GM19023 (cell line): ENCODE measurements around the gene NEK2.
"Not testable (repeated sequence)": the region's sequence is repeated elsewhere in the genome, so short reads cannot be mapped to it uniquely, and the experiment has no call there.

Experiments
- ATAC-seq: cut with Tn5 transposase; IDR thresholded peaks from one replicate; pipeline ENCODE4 v1.9.1; 2021; ENCODE audit warnings: mild to moderate bottlenecking, moderate library complexity; ENCODE audit not compliant: unreplicated experiment

NEK2 gene

DNA sequence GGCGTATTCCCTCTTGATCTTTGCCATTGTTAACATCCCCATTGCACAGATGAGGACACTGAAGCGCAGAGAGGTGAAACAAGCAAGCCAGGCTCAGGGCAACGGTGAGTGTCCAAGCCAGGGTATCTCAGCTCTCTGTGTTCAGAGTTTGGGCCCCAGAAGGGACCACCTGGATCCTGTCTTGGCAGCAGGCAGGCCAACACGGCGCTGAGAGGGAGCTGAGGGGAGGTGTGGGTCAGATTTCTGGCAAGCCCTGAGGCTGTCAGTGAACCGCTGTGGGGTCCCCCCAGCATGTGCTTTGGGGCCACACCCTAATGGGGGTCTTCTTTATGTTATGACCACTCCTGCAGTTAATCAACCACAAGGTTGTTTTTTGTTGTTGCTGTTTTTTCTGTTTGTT is 23.1 kb downstream of the NEK2 start:
- ATAC-seq, result no peak

- no peak for ATAC-seq
Measured at GRCh38 chr1:211650904-211651303, 24.5 kb downstream of the NEK2 start.

DNA sequence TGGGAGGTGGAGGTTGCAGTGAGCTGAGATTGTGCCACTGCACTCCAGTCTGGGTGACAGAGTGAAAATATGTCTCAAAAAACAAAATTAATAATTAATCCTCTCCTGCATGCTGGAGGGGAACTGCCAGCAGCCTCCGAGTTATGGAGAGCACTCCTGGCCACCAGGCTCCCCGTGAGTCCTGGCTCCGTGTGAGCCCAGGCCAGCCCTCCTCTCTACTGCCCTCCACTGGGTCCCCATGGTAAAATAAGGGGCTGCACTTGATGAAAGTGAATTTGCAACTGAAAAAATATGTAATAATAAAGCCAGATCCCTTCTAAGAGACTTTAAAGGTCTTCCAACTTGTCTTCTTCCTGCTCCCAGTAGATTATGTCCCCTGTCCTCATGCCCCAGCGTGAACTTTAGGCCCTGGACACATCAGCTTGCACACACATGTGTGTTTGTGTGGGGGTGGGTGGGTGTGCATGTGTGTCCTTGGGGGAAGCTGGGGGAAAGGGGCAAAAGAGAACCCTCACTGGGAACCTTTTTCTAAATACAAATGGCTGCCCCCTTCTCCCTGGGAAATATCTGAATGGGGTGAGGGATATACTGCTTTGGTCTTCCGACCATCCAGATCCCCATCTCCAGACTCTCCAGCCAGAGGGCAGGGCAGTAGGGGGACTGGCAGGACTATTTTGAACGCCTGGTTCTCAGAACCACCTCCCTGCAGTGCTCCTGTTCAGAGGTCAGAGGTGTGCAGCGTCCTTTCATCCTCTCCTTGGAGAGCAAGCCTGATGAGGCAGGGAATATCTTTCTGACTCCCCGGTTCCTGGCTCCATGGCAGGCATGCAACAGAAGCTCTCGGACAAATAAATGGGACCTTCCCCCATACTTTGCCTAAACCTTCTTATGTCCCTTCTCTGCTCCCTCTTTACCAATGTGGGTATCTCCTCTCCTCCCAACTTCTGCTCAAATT is 26.2 kb downstream of the NEK2 start:
- no peak for ATAC-seq

GRCh38 chr1:211648336-211648735 is 27.1 kb downstream of the NEK2 start:
- ATAC-seq, result no peak

GRCh38 chr1:211647711-211648121 is 27.7 kb downstream of the NEK2 start:
- no peak for ATAC-seq

DNA sequence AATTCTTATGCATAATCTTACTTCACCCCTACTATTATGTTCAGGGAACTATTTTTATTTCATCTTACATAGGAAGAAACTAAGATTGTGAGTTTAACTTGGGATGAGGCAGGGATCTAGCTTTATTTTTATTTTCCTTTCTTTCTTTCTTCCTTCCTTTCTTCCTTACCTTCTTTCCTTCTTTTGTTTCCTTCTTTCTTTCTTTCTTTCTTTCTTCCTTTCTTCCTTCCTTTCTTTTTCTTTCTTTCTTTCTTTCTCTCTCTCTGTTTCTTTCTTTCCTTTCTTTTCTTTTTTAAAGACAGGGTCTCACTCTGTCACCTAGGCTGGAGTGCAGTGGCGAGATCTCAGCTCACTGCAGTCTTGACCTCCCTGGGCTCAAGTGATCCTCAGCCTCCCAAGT is 28.9 kb downstream of the NEK2 start:
- no peak for ATAC-seq

- not testable (repeated sequence) for ATAC-seq
Measured at GRCh38 chr1:211645601-211646000, 29.8 kb downstream of the NEK2 start.

DNA sequence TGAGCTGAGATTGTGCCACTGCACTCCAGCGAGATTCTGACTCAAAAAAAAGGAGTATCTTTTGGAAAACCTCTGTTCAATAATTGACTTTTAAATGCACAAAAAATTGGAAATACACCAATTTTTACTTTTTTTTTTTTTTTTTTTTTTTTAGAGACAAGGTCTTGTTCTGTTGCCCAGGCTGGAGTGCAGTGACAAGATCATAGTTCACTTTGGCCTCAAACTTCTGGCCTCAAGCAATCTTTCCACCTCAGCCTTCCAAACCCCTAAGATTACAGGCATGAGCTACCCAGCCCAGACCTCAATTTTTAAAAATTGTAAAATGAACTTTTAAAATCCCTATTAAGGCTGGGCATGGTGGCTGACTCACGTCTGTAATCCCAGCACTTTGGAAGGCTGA is 30.8 kb downstream of the NEK2 start:
- ATAC-seq, result no peak

- no peak for ATAC-seq
Measured at GRCh38 chr1:211643324-211644212, 31.9 kb downstream of the NEK2 start.

- ATAC-seq, result no peak
Measured at GRCh38 chr1:211642870-211643269, 32.6 kb downstream of the NEK2 start.

DNA sequence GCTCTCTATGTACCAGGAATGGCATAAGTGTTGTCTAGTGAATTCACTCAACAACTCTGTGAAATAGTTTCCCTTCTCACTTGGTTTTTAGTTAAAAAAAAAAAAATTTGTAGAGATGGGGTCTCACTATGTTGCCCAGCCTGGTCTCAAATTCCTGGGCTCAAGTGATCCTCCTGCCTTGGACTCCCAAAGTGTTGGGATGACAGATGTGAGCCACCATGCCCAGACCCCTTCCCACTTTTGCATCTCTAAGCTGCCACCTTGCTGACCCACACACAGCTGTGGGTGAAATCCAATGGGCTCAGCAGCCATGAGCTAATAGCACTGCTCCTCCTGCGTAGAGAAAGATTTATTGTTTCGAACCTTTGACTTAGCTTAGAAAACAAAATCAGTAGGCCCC is 33.5 kb downstream of the NEK2 start:
- ATAC-seq, result no peak

DNA sequence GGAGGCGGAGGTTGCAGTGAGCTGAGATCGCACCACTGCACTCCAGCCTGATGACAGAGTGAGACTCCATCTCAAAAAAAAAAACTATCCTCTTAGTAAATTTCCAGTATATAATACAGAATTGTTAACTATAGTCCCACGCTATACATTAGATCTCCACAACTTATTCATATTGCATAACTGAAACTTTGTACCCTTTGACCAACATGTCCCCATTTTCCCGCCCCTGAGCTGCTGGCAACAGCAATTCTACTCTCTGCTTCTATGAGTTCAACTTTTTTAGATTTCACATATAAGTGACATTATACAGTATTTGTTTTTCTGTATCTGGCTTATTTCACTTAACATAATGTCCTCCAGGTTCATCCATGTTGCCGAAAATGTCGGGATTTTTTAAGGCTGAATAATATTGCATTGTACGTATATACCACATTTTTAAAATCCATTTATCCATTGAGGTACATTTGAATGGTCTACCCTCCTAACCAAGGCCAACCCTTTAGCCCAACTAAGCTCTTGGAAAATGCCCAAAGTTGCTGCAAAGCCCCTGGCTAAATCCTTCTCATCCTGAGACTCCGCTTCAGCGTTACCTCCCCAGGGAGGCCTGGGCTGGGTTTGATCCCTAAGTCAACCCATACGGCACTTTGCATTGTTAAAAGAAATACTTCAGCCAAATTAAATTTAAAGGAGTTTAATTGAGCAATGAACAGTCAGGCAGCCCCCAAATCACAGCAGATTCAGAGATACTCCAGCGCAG is 34.2 kb downstream of the NEK2 start:
- ATAC-seq, result no peak

GRCh38 chr1:211640301-211640630 is 35.2 kb downstream of the NEK2 start:
- no peak for ATAC-seq

DNA sequence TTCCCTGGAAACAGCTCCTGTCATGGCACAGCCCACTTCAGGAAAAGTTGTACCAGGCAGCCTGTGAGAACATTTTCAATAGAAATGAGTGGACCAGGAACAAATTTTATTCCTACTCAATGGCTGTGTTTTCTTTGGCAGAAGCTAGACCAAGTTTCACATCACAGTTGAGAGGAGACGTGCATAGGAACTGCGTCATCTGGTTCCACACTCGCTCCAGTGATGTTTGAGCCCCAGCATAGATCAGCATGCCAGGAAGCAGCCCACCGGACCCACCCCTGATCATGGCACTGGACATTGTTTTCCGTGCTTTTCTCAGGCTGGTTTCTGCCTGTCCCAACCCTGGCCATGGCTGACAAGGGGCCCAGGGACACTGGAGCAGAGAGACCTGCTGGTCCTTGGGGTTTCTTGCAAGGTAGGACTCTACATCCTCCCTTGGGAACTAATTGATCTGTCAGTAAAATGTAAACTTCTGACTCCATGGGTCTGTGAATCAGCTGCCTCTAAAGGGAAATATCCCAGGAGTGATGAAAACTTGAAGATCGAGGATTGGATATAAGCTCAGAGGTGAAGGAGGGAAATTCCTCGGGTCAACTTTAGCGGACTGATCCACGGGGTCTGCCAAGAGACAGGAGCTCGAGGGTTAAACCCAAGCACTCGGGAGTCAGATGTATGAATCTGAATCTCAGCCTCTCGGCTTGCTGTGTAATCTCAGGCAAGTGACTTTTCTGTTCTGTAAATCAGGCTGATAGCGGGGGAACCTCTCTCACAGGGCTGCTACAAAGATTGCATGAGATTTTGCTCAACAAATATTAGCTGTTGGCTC is 35.7 kb downstream of the NEK2 start:
- ATAC-seq, result no peak

- ATAC-seq, result no peak
Measured at GRCh38 chr1:211638689-211639101, 36.7 kb downstream of the NEK2 start.

DNA sequence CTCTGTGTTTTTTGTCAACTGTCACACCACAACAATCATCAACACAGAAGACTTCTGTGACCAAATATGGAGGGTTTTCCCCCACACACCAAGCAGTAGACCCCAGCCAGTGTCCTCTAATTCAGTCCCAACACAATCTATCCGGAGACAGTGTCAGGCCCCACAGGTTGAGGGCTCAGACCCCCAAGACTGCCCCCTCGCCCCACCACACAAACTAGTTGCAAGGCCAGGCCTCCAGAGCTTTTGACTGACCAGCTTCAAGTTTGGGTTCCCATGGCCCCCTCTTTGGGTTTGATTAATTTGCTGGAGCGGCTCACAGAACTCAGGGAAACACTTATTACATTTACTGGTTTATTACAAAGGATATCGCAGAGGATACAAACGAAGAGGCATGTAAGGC is 37.2 kb downstream of the NEK2 start:
- ATAC-seq, result no peak

- no peak for ATAC-seq
Measured at GRCh38 chr1:211637066-211637465, 38.4 kb downstream of the NEK2 start.

DNA sequence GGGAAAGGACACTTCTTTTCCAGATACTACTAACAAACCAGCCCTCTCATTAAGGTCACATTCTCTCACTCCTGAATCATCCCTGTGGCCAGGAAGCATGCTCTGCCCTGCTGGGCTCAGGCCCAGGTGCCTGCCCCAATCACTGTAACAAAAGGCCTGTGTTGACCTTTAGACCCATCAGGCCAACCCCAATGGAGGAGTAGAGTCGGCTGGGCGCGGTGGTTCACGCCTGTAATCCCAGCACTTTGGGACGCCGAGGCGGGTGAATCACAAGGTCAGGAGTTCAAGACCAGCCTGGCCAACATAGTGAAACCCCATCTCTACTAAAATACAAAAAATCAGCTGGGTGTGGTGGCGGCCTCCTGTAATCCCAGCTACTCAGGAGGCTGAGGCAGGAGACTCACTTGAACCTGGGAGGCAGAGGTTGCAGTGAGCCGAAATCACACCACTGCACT is 38.8 kb downstream of the NEK2 start:
- ATAC-seq, result not testable (repeated sequence)

DNA sequence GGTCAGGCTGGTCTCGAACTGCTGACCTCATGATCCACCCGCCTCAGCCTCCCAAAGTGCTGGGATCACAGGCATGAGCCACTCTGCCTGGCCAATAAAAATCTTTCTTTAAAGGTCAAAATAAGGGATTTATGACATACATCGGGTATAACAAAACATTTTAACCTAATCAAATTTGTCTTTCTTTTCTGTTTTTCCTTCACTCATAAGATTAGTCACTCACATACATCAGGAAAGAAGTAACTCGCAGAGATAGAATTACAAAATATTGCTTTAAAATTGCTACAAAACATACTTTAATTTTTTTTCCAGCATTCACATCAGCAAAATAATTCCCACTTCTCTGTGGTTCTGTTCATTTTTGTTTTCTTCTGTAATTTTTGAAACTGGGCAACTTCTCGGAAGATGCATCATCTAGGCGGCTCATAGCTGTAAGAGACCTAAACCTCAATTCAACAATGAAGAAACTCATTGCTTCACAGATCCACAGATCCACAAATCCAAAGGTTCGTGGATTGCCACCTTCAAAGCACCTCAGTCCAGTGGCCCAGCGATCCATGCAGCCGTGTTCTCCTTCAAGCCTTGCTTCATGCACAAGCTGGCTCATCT is 39.7 kb downstream of the NEK2 start:
- ATAC-seq, result no peak

DNA sequence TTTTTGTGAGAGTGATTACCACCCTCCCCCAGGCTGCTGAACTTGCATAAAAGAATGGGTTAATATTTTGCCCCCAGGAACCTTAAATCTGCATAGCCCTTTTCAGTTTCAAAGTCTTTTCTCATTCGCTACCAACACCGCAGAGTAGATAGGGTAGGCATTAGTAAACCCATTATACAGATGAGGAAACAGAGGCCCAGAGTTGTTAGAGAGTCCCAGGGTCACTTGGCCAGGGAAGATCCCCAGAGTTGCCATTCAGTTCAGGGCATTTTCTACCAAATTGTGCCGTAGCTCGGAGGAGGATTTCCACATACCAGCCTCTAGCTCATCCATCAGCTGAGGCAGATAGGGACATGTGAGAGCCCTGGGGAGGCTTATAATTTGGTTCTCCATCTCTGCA is 40.5 kb downstream of the NEK2 start:
- no peak for ATAC-seq
